ENCODE data around the gene NT5DC4. TPM values are rescaled to one million over a fixed set of nuclear protein-coding genes. Genes with fewer than 3 reads are reported as not detected.

Gene NT5DC4
- total and polyA plus RNA-seq, 2 experiments from 2014 or later: not detected

DNA sequence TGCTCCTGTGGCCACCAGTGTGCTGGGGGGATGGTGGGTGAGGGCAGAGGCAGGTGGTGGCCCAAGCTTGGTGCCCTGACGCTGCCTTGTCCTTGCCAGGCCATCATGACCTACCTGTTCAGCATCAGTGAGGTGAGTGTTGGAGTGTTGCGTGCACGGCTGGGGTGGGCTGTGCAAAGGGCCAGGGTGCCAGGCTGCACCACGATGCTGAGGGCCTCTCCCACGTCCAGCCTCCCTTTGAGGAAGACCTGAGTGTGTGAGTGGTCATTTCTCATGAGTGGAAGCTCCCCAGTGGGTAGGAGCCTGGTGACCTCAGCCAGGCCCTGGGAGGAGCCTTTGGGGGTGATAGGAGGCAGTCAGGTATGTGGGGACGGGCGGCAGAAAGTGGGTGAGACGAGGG, 3.2 kb downstream of the NT5DC4 start:
- Histone ChIP-seq H3K36me3 (ENCODE audit: low read depth) (no peaks in the 10 kb centered on the region), H3K27ac (no peak overlapping the region), H3K27me3 (replicated peaks; ENCODE audit: insufficient read depth) (no peaks in the 10 kb centered on the region), H3K9ac (no peak overlapping the region), H4K20me1 (ENCODE audit: insufficient read depth) (no peaks in the 10 kb centered on the region), H3F3A (ENCODE audit: insufficient read depth) (no peaks in the 10 kb centered on the region), H3K79me2 (ENCODE audit: insufficient read depth) (no peaks in the 10 kb centered on the region), H3K4me1 (ENCODE audit: insufficient read depth) (no peaks in the 10 kb centered on the region), H2AFZ (no peak overlapping the region), H3K9me2 (ENCODE audit: insufficient read depth) (no peaks in the 10 kb centered on the region), H3K4me3 (no peak overlapping the region), H3K4me2 (ENCODE audit: unreplicated experiment) (no peak overlapping the region), H3K9me3 (ENCODE audit: low read depth) (no peaks in the 10 kb centered on the region)
- TF ChIP-seq EZH2 (IDR thresholded peaks at IDR 0.05; ENCODE audit: insufficient read depth, poor library complexity, severe bottlenecking) (no peak), EZH2phosphoT487 (IDR thresholded peaks at IDR 0.05; ENCODE audit: insufficient read depth, low read depth) (no peak)
- in situ Hi-C loops (cut with MboI): loop anchor here (5.0 kb wide), 1 partner anchor 117 kb away; no protein-coding TSS in a partner anchor
- WGBS, 2 experiments (ENCODE audit: low coverage in 1 of 2, low lambda C conversion rate in 2 of 2, missing lambda C conversion rate in 2 of 2): 90 to 96% methylated on average over 8 of the region's 8 CpGs
- DNase-seq: no peak

- H3K9me2 ChIP-seq (ENCODE audit: insufficient read depth): no peaks in the 10 kb centered on the region
- H3K4me1 ChIP-seq (ENCODE audit: insufficient read depth): no peaks in the 10 kb centered on the region
- no peak overlapping the region for H3K4me3 ChIP-seq
- H3F3A ChIP-seq (ENCODE audit: insufficient read depth): no peaks in the 10 kb centered on the region
- no peak overlapping the region for H3K4me2 ChIP-seq (ENCODE audit: unreplicated experiment)
- no peak overlapping the region for H2AFZ ChIP-seq
- peak; percentile 34 for DNase-seq
- H3K9me3 ChIP-seq (ENCODE audit: low read depth): no peaks in the 10 kb centered on the region
- no peaks in the 10 kb centered on the region for H3K36me3 ChIP-seq (ENCODE audit: low read depth)
- TF ChIP-seq EZH2 (IDR thresholded peaks at IDR 0.05; ENCODE audit: insufficient read depth, poor library complexity, severe bottlenecking): no peak
- no peak for TF ChIP-seq EZH2phosphoT487 (IDR thresholded peaks at IDR 0.05; ENCODE audit: insufficient read depth, low read depth)
- no peak overlapping the region for H3K9ac ChIP-seq
- no peaks in the 10 kb centered on the region for H4K20me1 ChIP-seq (ENCODE audit: insufficient read depth)
- no peak overlapping the region for H3K27ac ChIP-seq
- in situ Hi-C loops (cut with MboI): loop anchor here (5.0 kb wide), 1 partner anchor 118 kb away; no protein-coding TSS in a partner anchor
- WGBS, 2 experiments (ENCODE audit: low coverage in 1 of 2, low lambda C conversion rate in 2 of 2, missing lambda C conversion rate in 2 of 2): 83 to 87% methylated on average over 21 of the region's 21 CpGs
- H3K79me2 ChIP-seq (ENCODE audit: insufficient read depth): no peaks in the 10 kb centered on the region
- H3K27me3 ChIP-seq (replicated peaks; ENCODE audit: insufficient read depth): no peaks in the 10 kb centered on the region
These were observed 4.0 kb downstream of the NT5DC4 start for GRCh38 chr2:112724591-112725525.

GRCh38 chr2:112725545-112726457, 5.0 kb downstream of the NT5DC4 start:
- H3K4me2 ChIP-seq (ENCODE audit: unreplicated experiment): no peak overlapping the region
- H3K9ac ChIP-seq: peak overlapping the region; percentile 49; the same call in 1 of the 2 replicates
- no peaks in the 10 kb centered on the region for H3K9me2 ChIP-seq (ENCODE audit: insufficient read depth)
- no peaks in the 10 kb centered on the region for H3K27me3 ChIP-seq (replicated peaks; ENCODE audit: insufficient read depth)
- H3K4me3 ChIP-seq: no peak overlapping the region
- no peaks in the 10 kb centered on the region for H3K79me2 ChIP-seq (ENCODE audit: insufficient read depth)
- TF ChIP-seq EZH2 (IDR thresholded peaks at IDR 0.05; ENCODE audit: insufficient read depth, poor library complexity, severe bottlenecking) (no peak), EZH2phosphoT487 (IDR thresholded peaks at IDR 0.05; ENCODE audit: insufficient read depth, low read depth) (no peak)
- no peaks in the 10 kb centered on the region for H3F3A ChIP-seq (ENCODE audit: insufficient read depth)
- 78 to 79% methylated on average over 10 to 15 of the region's 15 CpGs for WGBS, 2 experiments (ENCODE audit: low coverage in 1 of 2, low lambda C conversion rate in 2 of 2, missing lambda C conversion rate in 2 of 2)
- no peak overlapping the region for H3K27ac ChIP-seq
- H4K20me1 ChIP-seq (ENCODE audit: insufficient read depth): no peaks in the 10 kb centered on the region
- H3K36me3 ChIP-seq (ENCODE audit: low read depth): no peaks in the 10 kb centered on the region
- peak overlapping the region; percentile 84; the same call in 1 of the 2 replicates for H2AFZ ChIP-seq
- no peaks in the 10 kb centered on the region for H3K4me1 ChIP-seq (ENCODE audit: insufficient read depth)
- in situ Hi-C loops (cut with MboI): no loop called here
- no peak for DNase-seq
- H3K9me3 ChIP-seq (ENCODE audit: low read depth): no peaks in the 10 kb centered on the region

- Histone ChIP-seq H3K36me3 (ENCODE audit: low read depth) (no peaks in the 10 kb centered on the region), H2AFZ (peak overlapping the region; percentile 84), H3K4me1 (ENCODE audit: insufficient read depth) (no peaks in the 10 kb centered on the region), H3K9me3 (ENCODE audit: low read depth) (no peaks in the 10 kb centered on the region), H3K4me3 (no peak overlapping the region), H3K79me2 (ENCODE audit: insufficient read depth) (no peaks in the 10 kb centered on the region), H3K27me3 (replicated peaks; ENCODE audit: insufficient read depth) (no peaks in the 10 kb centered on the region), H3K4me2 (ENCODE audit: unreplicated experiment) (no peak overlapping the region), H4K20me1 (ENCODE audit: insufficient read depth) (no peaks in the 10 kb centered on the region), H3F3A (ENCODE audit: insufficient read depth) (no peaks in the 10 kb centered on the region), H3K27ac (no peak overlapping the region), H3K9ac (peak overlapping the region; percentile 49), H3K9me2 (ENCODE audit: insufficient read depth) (no peaks in the 10 kb centered on the region)
- 11 to 26% methylated on average over 13 to 19 of the region's 19 CpGs for WGBS, 2 experiments (ENCODE audit: low coverage in 1 of 2, low lambda C conversion rate in 2 of 2, missing lambda C conversion rate in 2 of 2)
- TF ChIP-seq EZH2phosphoT487 (IDR thresholded peaks at IDR 0.05; ENCODE audit: insufficient read depth, low read depth) (no peak), EZH2 (IDR thresholded peaks at IDR 0.05; ENCODE audit: insufficient read depth, poor library complexity, severe bottlenecking) (no peak)
- in situ Hi-C loops (cut with MboI): no loop called here
- peak; percentile 93 for DNase-seq
These were observed 5.8 kb downstream of the NT5DC4 start for GRCh38 chr2:112726487-112727190.

All from GM23248 (cell line).